Neural cell (in vitro differentiated cells): ENCODE measurements around the gene MISFA. TPM values are rescaled to one million over a fixed set of nuclear protein-coding genes. Genes with fewer than 3 reads are reported as not detected.
"Not testable (repeated sequence)": the region's sequence is repeated elsewhere in the genome, so short reads cannot be mapped to it uniquely, and the experiment has no call there.

Source experiments
- H2AFZ ChIP-seq: fragments of 200-600, 300-800 bp; sonication (generic), shearing (Covaris generic); 2 replicates; pipeline ENCODE4 v1.6.0; 2014; ENCODE audit warnings: low read depth, mild to moderate bottlenecking, antibody characterized with exemption, low read length, moderate library complexity
- H3F3A ChIP-seq: fragments of 200-600 bp; shearing (Covaris generic); 2 replicates; pipeline ENCODE4 v1.6.1; 2016; ENCODE audit warnings: mild to moderate bottlenecking, moderate library complexity, mixed read lengths, antibody characterized with exemption, low read length; ENCODE audit not compliant: insufficient read depth, poor library complexity, severe bottlenecking
- H3K27ac ChIP-seq: fragments of 200-600, 300-800 bp; sonication (generic), shearing (Covaris generic); 2 replicates; pipeline ENCODE4 v1.5.1; 2014; ENCODE audit warnings: mild to moderate bottlenecking, low read length, moderate library complexity
- H3K27me3 ChIP-seq: fragments of 300-800, 200-600 bp; sonication (generic), shearing (Covaris generic); 2 replicates; pipeline ENCODE4 v1.6.0; 2014; ENCODE audit warnings: mild to moderate bottlenecking, low read depth, low read length, moderate library complexity; ENCODE audit not compliant: insufficient read depth
- H3K36me3 ChIP-seq: fragments of 300-800, 200-600 bp; sonication (generic), shearing (Covaris generic); 2 replicates; pipeline ENCODE4 v1.5.1; 2014; ENCODE audit warnings: mild to moderate bottlenecking, antibody characterized with exemption, low read length, moderate library complexity; ENCODE audit not compliant: insufficient read depth
- H3K4me2 ChIP-seq: fragments of 300-800, 200-600 bp; sonication (generic), shearing (Covaris generic); 2 replicates; pipeline ENCODE4 v1.6.0; 2014; ENCODE audit warnings: mild to moderate bottlenecking, low read length
- H3K4me3 ChIP-seq: fragments of 300-800, 200-600 bp; sonication (generic), shearing (Covaris generic); 2 replicates; pipeline ENCODE4 v1.5.1; 2014; ENCODE audit warnings: mild to moderate bottlenecking, low read length, moderate library complexity
- H3K79me2 ChIP-seq: fragments of 200-600 bp; shearing (Covaris generic); replicated peaks from 2 replicates; pipeline ENCODE4 v1.6.0; 2014; ENCODE audit warnings: mild to moderate bottlenecking, low read length, moderate library complexity; ENCODE audit not compliant: insufficient read depth
- H3K9ac ChIP-seq: fragments of 300-800, 200-600 bp; sonication (generic), shearing (Covaris generic); 2 replicates; pipeline ENCODE4 v1.6.1; 2016; ENCODE audit warnings: mild to moderate bottlenecking, low read length, mixed read lengths
- H3K9me2 ChIP-seq: fragments of 200-600 bp; shearing (Covaris generic); 2 replicates; pipeline ENCODE4 v1.6.1; 2016; ENCODE audit warnings: mild to moderate bottlenecking, low read length, mixed read lengths; ENCODE audit not compliant: insufficient read depth
- H3K9me3 ChIP-seq: fragments of 200-600, 300-800 bp; sonication (generic), shearing (Covaris generic); 2 replicates; pipeline ENCODE4 v1.6.1; 2016; ENCODE audit warnings: mild to moderate bottlenecking, mixed run types, low read length, moderate library complexity, mixed read lengths
- H4K20me1 ChIP-seq: fragments of 200-600 bp; shearing (Covaris generic); 2 replicates; pipeline ENCODE4 v1.6.1; 2016; ENCODE audit warnings: mild to moderate bottlenecking, mixed run types; ENCODE audit not compliant: insufficient read depth
- EP300 ChIP-seq: fragments of 450-650 bp; conservative IDR thresholded peaks from 2 replicates; pipeline ENCODE4 v1.6.1; 2014; ENCODE audit warnings: antibody characterized with exemption, mild to moderate bottlenecking, moderate library complexity; ENCODE audit not compliant: poor library complexity, severe bottlenecking
- EZH2 ChIP-seq: fragments of 200-600, 300-800 bp; shearing (Covaris generic), sonication (generic); IDR thresholded peaks from 2 replicates; pipeline ENCODE4 v1.6.1; 2014; ENCODE audit warnings: antibody characterized with exemption, low read length, borderline replicate concordance, mild to moderate bottlenecking; ENCODE audit not compliant: insufficient read depth, poor library complexity, severe bottlenecking
- MXI1 ChIP-seq: fragments of 450-650 bp; conservative IDR thresholded peaks from 2 replicates; pipeline ENCODE4 v1.6.1; 2014; ENCODE audit warnings: antibody characterized with exemption, mild to moderate bottlenecking; ENCODE audit not compliant: poor library complexity, severe bottlenecking
- POLR2AphosphoS5 ChIP-seq: IDR thresholded peaks from 2 replicates; pipeline ENCODE4 v1.6.1; 2012
- RAD21 ChIP-seq: fragments of 450-650 bp; conservative IDR thresholded peaks from 2 replicates; pipeline ENCODE4 v1.6.1; 2014; ENCODE audit warnings: antibody characterized with exemption, mild to moderate bottlenecking, moderate library complexity
- SMC3 ChIP-seq: fragments of 450-650 bp; conservative IDR thresholded peaks from 2 replicates; pipeline ENCODE4 v1.6.1; 2014; ENCODE audit warnings: antibody characterized with exemption, mild to moderate bottlenecking, moderate library complexity; ENCODE audit not compliant: poor library complexity
- TAF1 ChIP-seq: IDR thresholded peaks from 2 replicates; pipeline ENCODE4 v1.6.1; 2012; ENCODE audit warnings: low read depth
- polyA plus RNA-seq: library from polyadenylated mRNA; depleted of rRNA; stranded (reverse); fragments of >200 nt; gene quantifications from 2 replicates; pipeline ENCODE4 v1.2.3, GENCODE V29; 2014
- TF ChIP-seq, protein P1 (sequence below): IDR thresholded peaks from 2 replicates; pipeline ENCODE4 v1.6.1; 2012; ENCODE audit warnings: borderline replicate concordance
- TF ChIP-seq, protein P2 (sequence below): fragments of 450-650 bp; IDR thresholded peaks from 2 replicates; pipeline ENCODE4 v1.5.1; 2014; ENCODE audit warnings: antibody characterized with exemption, mild to moderate bottlenecking, moderate library complexity; ENCODE audit not compliant: poor library complexity, severe bottlenecking

MISFA gene
- polyA plus RNA-seq, 1 donor from 2014 or later: 6.0 TPM

DNA sequence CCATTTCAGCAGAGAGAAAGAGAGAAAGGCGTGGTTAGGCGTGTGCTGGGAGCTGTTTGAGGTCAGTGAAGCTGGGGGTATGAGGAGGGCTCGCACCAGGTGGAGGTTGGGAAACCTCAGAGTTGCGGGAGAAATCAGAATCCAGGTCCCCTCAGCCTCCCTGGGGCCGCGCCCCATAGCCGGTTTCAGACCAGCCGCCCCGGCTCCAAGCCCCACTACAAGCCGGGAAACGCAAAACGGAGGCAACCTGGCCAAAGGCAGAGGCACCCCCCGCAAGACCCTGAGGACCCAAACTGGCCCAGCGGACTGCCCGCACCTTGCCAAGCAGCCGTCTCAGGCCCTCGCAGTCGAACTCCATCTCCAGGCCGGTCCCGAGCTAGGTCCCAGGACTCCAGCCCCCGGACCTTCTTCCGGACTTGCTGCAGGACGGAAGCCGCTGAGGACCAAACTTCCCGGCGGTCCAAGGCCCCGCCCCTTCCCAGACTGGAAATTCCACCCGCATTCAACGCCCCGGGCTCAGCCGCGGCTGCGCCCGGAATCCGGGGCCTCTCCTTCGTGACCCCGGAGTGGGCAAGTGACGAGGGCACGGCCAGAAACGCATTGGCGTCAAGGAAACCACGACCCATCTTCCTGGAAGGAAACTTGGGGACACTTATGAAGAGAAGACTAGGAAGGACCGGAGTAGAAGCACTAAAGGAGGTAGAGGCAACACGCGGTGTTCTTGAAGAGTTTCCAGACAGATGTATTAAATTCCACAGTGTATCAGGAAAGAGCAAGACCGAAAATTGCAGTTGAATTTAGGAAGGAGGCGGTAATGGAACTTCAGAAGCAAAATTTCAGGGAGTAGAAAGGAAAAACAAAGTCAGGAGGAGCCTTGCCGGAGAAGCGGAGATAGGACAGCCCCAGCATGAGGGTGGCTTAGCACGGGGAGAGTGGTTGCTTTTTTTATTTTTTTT lies 11.0 kb upstream of the MISFA start, which contains the start of gene UEVLD:
UEVLD (minus strand) TSS at position 438 of the 956 bp plus-strand sequence; CDS start at position 358, 80 bp downstream.
- Histone ChIP-seq H3K27me3 (no peaks in the 10 kb centered on the region), H4K20me1 (no peaks in the 10 kb centered on the region), H3K9ac (peak within 1 kb of the TSS; percentile 76), H3F3A (no peaks in the 10 kb centered on the region), H3K9me2 (no peaks in the 10 kb centered on the region), H3K4me2 (peak within 1 kb of the TSS; percentile 97), H3K9me3 (no peaks in the 10 kb centered on the region), H3K79me2 (peaks cover 17% of the 10 kb centered on the region), H3K36me3 (no peaks in the 10 kb centered on the region), H2AFZ (peak within 1 kb of the TSS; percentile 74), H3K4me3 (peak within 1 kb of the TSS; percentile 82), H3K27ac (peak within 1 kb of the TSS; percentile 50)
- peak; percentile 78 for TF ChIP-seq POLR2AphosphoS5
- TF ChIP-seq, protein P1, sequence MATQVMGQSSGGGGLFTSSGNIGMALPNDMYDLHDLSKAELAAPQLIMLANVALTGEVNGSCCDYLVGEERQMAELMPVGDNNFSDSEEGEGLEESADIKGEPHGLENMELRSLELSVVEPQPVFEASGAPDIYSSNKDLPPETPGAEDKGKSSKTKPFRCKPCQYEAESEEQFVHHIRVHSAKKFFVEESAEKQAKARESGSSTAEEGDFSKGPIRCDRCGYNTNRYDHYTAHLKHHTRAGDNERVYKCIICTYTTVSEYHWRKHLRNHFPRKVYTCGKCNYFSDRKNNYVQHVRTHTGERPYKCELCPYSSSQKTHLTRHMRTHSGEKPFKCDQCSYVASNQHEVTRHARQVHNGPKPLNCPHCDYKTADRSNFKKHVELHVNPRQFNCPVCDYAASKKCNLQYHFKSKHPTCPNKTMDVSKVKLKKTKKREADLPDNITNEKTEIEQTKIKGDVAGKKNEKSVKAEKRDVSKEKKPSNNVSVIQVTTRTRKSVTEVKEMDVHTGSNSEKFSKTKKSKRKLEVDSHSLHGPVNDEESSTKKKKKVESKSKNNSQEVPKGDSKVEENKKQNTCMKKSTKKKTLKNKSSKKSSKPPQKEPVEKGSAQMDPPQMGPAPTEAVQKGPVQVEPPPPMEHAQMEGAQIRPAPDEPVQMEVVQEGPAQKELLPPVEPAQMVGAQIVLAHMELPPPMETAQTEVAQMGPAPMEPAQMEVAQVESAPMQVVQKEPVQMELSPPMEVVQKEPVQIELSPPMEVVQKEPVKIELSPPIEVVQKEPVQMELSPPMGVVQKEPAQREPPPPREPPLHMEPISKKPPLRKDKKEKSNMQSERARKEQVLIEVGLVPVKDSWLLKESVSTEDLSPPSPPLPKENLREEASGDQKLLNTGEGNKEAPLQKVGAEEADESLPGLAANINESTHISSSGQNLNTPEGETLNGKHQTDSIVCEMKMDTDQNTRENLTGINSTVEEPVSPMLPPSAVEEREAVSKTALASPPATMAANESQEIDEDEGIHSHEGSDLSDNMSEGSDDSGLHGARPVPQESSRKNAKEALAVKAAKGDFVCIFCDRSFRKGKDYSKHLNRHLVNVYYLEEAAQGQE: no peak
- no peak for TF ChIP-seq RAD21
- TF ChIP-seq EZH2: no peak
- peak; percentile 44 for TF ChIP-seq SMC3
- no peak for TF ChIP-seq EP300
- TF ChIP-seq, protein P2, sequence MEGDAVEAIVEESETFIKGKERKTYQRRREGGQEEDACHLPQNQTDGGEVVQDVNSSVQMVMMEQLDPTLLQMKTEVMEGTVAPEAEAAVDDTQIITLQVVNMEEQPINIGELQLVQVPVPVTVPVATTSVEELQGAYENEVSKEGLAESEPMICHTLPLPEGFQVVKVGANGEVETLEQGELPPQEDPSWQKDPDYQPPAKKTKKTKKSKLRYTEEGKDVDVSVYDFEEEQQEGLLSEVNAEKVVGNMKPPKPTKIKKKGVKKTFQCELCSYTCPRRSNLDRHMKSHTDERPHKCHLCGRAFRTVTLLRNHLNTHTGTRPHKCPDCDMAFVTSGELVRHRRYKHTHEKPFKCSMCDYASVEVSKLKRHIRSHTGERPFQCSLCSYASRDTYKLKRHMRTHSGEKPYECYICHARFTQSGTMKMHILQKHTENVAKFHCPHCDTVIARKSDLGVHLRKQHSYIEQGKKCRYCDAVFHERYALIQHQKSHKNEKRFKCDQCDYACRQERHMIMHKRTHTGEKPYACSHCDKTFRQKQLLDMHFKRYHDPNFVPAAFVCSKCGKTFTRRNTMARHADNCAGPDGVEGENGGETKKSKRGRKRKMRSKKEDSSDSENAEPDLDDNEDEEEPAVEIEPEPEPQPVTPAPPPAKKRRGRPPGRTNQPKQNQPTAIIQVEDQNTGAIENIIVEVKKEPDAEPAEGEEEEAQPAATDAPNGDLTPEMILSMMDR: no peak
- no peak for TF ChIP-seq TAF1
- TF ChIP-seq MXI1: peak; percentile 77

DNA sequence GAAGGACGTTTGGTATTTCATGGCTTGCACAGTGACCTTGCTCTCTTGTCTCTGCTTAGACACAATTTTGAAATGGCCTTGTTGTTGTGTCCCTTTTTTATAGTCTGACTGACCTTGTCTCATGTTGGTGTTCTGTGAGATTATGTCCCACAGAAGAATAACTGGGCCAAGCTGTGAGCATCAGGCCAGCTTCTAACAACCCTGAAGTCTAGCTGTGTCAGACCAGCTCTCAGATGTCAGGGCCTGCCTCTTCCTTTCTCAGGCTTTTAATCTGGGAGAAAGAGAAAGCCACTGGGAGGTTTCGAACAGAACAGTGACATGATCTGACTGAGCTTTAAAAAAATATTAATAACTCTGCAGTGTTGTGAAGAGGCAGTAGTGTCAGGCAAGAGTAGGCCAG lies 9.0 kb upstream of the MISFA start:
- Histone ChIP-seq H3K9me2 (no peaks in the 10 kb centered on the region), H3K36me3 (no peaks in the 10 kb centered on the region), H3K27ac (no peak overlapping the region), H3K79me2 (peaks cover 17% of the 10 kb centered on the region), H3F3A (no peaks in the 10 kb centered on the region), H3K4me3 (no peak overlapping the region), H4K20me1 (no peaks in the 10 kb centered on the region), H2AFZ (no peak overlapping the region), H3K9me3 (no peaks in the 10 kb centered on the region), H3K9ac (no peak overlapping the region), H3K4me2 (no peak overlapping the region), H3K27me3 (no peaks in the 10 kb centered on the region)
- no peak for TF ChIP-seq TAF1
- TF ChIP-seq, protein P1: no peak
- no peak for TF ChIP-seq RAD21
- TF ChIP-seq EZH2: no peak
- TF ChIP-seq, protein P2: no peak
- TF ChIP-seq MXI1: no peak

DNA sequence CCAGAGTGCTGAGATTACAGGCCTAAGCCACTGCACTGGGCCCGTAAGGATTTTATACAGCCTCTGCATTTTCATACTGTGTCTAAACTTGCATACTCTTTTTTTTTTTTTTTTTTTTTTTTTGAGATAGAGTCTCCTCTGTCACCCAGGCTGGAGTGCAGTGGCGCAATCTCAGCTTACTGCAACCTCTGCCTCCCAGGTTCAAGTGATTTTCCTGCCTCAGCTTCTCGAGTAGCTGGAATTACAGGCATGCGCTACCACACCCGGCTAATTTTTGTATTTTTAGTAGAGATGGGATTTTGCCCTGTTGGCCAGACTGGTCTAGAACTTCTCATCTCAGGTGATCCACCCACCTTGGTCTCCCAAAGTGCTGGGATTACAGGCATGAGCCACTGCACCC lies 5.5 kb upstream of the MISFA start:
- not testable (repeated sequence) for H3K36me3 ChIP-seq, H3K27ac ChIP-seq, H3K9me3 ChIP-seq, H3K9ac ChIP-seq, H4K20me1 ChIP-seq, H3K4me2 ChIP-seq, H3K27me3 ChIP-seq, H3F3A ChIP-seq, H2AFZ ChIP-seq, H3K4me3 ChIP-seq, H3K79me2 ChIP-seq, H3K9me2 ChIP-seq
